ENCODE data around the gene UNC13D. TPM values are rescaled to one million over a fixed set of nuclear protein-coding genes. Genes with fewer than 3 reads are reported as not detected.

The UNC13D gene
- total RNA-seq, 1 donor from 2014 or later, result 165 TPM

- DNase-seq (ENCODE audit: low spot score), result no peak
- Mint-ChIP-seq H3K4me3 (ENCODE audit: low read depth) (no peak overlapping the region), H3K36me3 (ENCODE audit: low read depth) (peaks cover 54% of the 10 kb centered on the region), H3K27ac (no peak overlapping the region), H3K4me1 (ENCODE audit: low read depth) (peaks cover 28% of the 10 kb centered on the region), H3K27me3 (ENCODE audit: low read depth) (no peaks in the 10 kb centered on the region), H3K9me3 (no peaks in the 10 kb centered on the region)
- intact Hi-C loops (cut with micrococcal nuclease), result no loop called here
Observed at GRCh38 chr17:75831032-75831571, 13.1 kb downstream of the UNC13D start.

DNA sequence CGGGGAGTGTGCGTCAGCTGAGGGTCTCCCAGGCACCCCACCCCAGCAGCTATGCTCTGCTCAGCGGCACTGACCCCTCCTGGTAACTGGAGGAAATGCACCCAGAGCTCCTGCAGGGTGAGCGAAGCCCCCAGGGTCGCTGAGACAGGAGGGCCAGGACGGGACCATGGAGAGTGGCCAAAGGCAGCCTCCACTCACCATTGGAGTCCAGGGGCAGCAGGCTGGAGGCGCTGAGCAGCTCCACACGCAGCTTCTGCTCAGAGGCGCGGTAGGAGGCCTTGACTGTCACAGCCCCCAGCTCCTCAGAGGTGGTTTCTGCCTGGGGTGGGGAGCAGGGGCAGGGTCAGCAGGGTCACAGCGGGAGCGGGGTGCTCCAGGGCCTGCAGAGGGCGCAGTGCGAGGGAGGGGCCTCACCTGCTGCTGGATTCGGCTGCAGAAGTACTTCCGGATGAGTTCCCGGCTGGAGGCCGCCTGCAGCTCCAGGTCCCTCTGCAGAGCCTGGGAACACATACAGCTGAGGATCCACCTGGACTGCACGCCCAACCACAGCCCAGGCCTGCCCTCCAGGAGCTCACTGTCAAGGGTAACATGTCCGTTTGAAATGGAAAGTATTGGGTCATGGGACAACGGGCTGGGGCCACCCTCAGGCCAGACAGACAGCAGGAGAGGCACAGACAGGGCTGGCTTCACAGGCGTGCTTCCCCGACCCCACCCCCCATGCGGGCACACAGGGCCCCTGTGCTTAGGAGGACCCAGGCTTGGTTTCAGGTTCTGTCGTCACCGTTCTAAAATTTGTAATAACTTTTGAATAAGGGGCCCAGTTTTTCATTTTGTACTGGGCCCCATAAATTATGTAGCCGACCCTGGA lies 13.8 kb downstream of the UNC13D start:
- Mint-ChIP-seq H3K27me3 (ENCODE audit: low read depth) (no peaks in the 10 kb centered on the region), H3K27ac (no peak overlapping the region), H3K4me3 (ENCODE audit: low read depth) (no peak overlapping the region), H3K9me3 (no peaks in the 10 kb centered on the region), H3K4me1 (ENCODE audit: low read depth) (peaks cover 28% of the 10 kb centered on the region), H3K36me3 (ENCODE audit: low read depth) (peaks cover 53% of the 10 kb centered on the region)
- intact Hi-C loops (cut with micrococcal nuclease), result no loop called here
- no peak for DNase-seq (ENCODE audit: low spot score)

DNA sequence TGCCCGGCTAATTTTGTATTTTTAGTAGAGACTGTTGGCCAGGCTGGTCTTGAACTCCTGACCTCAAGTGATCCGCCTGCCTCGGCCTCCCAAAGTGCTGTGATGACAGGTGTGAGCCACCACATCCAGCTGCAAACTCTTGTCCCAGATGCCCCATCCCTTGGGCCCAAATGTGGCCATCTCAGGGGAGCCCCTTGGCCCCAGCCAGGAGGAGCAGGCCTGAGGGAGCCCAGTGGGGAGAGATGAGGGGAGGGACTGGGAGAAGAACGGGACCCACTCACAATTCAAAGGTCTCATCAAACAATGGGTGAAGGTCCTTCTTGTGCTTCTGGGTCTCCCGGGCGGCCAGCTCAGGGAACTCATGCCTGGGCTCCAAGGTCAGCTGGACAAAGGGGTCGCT lies 14.5 kb downstream of the UNC13D start:
- H3K4me3 Mint-ChIP-seq (ENCODE audit: low read depth), result no peak overlapping the region
- H3K27me3 Mint-ChIP-seq (ENCODE audit: low read depth), result no peaks in the 10 kb centered on the region
- intact Hi-C loops (cut with micrococcal nuclease), result no loop called here
- H3K9me3 Mint-ChIP-seq, result no peaks in the 10 kb centered on the region
- peaks cover 51% of the 10 kb centered on the region for H3K36me3 Mint-ChIP-seq (ENCODE audit: low read depth)
- H3K27ac Mint-ChIP-seq, result no peak overlapping the region
- peaks cover 25% of the 10 kb centered on the region for H3K4me1 Mint-ChIP-seq (ENCODE audit: low read depth)
- DNase-seq (ENCODE audit: low spot score), result no peak

DNA sequence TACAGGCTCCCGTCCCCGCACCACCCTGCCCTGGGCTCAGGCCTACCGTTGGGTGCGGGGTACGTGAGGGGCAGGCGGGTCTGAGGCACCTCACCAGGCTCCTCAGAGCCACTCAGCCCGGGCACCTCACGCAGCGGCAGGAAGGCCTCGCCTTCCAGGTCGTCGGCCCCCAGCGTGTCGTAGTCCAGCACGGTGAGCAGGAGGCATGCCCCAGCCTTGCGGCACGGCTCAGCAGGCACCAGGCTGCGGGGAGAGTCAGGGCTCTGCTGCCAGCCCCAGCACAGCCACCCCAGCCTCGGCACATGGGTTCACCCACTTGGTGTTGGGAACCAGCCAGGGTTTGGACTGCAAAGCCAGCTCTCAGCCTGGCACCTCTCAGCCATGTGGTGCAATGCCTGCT lies 15.5 kb downstream of the UNC13D start:
- Mint-ChIP-seq H3K4me3 (ENCODE audit: low read depth) (no peak overlapping the region), H3K36me3 (ENCODE audit: low read depth) (peaks cover 47% of the 10 kb centered on the region), H3K27me3 (ENCODE audit: low read depth) (no peaks in the 10 kb centered on the region), H3K4me1 (ENCODE audit: low read depth) (peaks cover 19% of the 10 kb centered on the region), H3K9me3 (no peaks in the 10 kb centered on the region), H3K27ac (no peak overlapping the region)
- intact Hi-C loops (cut with micrococcal nuclease), result no loop called here
- DNase-seq (ENCODE audit: low spot score), result no peak

DNA sequence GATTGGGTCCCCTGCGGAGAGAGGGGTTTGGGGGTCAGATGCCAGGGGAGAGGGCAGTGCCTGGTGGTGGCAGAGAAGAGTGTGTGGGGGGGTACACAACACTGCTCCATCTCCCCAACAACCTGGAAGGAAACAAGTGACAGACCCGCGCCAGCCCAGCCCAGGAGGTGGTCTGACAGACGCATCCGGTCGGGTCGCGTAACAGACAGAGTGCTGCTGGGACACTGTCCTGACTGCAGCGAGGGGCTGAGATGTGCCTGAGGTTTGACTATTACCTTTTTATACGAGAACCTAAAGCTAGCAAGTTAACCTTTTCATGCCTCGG lies 16.2 kb downstream of the UNC13D start:
- Mint-ChIP-seq H3K36me3 (ENCODE audit: low read depth) (peaks cover 40% of the 10 kb centered on the region), H3K27ac (peak overlapping the region; percentile 83), H3K4me1 (ENCODE audit: low read depth) (peaks cover 12% of the 10 kb centered on the region), H3K4me3 (ENCODE audit: low read depth) (peak overlapping the region; percentile 5), H3K27me3 (ENCODE audit: low read depth) (no peaks in the 10 kb centered on the region), H3K9me3 (no peaks in the 10 kb centered on the region)
- no peak for DNase-seq (ENCODE audit: low spot score)
- intact Hi-C loops (cut with micrococcal nuclease), result no loop called here

DNA sequence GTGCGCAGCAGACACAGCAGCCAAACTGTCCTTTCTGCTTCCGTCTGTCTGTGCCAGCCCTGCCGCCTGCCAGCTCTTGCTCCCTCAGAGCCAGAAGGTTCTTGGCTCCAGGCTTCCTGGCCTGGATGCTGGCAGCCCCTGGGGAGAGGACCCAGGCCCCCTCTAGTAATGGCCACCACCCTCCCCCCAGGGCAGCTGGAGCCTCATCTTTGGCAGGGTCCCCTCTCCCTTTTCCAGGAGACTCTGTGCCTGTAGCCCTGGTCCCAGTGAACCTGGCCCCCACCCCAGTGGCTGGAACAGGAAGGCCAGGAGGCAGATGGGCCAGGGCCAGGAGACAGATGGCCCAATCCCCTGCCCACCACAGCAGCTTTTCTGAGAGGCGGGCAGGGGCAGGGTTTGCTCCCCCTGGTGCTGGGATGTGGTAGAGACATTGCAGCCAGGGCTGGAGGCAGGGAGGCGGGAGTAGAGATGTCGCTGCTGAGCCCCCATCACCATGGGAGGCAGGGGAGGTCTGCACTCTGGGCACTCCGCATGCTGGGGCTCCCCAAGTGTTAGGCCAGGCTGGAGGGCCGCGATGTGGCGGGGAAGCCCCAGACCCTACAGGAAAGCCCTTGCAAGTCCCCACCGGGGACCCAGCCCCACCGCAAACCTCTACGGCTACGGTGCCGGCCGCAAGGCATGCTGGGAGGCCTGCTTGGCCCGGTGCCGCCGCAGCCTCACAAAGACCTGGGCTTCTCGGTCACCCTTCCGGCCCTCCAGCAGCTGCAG lies 16.7 kb downstream of the UNC13D start:
- Mint-ChIP-seq H3K9me3 (no peaks in the 10 kb centered on the region), H3K36me3 (ENCODE audit: low read depth) (peaks cover 39% of the 10 kb centered on the region), H3K4me1 (ENCODE audit: low read depth) (peaks cover 7% of the 10 kb centered on the region), H3K4me3 (ENCODE audit: low read depth) (peak overlapping the region; percentile 5), H3K27me3 (ENCODE audit: low read depth) (no peaks in the 10 kb centered on the region), H3K27ac (peak overlapping the region; percentile 83)
- intact Hi-C loops (cut with micrococcal nuclease), result loop anchor here (2.0 kb wide), 1 partner anchor 27 kb away; the partner anchor contains the start of gene WBP2
- peak; percentile 56 for DNase-seq (ENCODE audit: low spot score)

DNA sequence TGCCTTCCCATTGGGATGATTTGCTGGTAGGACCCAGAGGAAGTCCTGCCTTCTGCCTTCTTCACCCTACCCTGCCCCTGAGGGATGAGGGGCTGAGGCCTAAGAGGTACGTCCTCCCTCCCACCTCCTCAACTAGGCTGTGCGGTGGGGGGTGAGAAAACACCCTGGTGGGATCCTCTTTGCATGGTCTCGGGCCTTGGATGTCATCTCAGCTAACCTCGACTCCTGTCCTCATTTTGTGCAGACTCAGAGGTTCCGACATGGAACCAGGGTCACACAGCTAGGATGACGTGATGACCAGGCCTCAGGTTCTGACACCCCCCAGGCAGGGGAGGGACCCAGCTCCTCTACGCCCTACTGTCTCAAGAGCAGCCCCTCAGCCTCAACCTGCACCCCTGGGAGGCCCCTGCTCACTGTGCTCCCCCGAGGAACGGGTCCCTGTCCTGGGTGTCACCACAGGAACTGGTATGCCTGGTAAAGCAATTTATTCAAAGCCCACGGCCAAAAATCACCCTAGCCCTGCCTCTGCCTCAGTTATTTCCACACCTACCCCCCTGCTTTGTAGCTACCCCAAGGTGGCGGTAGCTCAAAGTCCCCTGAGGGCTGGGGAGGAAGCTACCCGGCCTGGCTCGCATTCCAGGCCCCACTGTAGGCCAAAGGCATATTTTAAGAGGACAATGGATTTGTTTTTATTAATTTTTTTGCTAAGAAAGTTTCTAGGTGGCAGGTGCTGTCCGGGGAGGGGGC lies 17.5 kb downstream of the UNC13D start:
- H3K27ac Mint-ChIP-seq, result no peak overlapping the region
- no peaks in the 10 kb centered on the region for H3K27me3 Mint-ChIP-seq (ENCODE audit: low read depth)
- no peak overlapping the region for H3K4me3 Mint-ChIP-seq (ENCODE audit: low read depth)
- H3K9me3 Mint-ChIP-seq, result no peaks in the 10 kb centered on the region
- intact Hi-C loops (cut with micrococcal nuclease), result loop anchor here (2.0 kb wide), 1 partner anchor 28 kb away; the partner anchor contains the start of gene WBP2
- H3K4me1 Mint-ChIP-seq (ENCODE audit: low read depth), result peaks cover 5% of the 10 kb centered on the region
- H3K36me3 Mint-ChIP-seq (ENCODE audit: low read depth), result peaks cover 41% of the 10 kb centered on the region
- DNase-seq (ENCODE audit: low spot score), result no peak

DNA sequence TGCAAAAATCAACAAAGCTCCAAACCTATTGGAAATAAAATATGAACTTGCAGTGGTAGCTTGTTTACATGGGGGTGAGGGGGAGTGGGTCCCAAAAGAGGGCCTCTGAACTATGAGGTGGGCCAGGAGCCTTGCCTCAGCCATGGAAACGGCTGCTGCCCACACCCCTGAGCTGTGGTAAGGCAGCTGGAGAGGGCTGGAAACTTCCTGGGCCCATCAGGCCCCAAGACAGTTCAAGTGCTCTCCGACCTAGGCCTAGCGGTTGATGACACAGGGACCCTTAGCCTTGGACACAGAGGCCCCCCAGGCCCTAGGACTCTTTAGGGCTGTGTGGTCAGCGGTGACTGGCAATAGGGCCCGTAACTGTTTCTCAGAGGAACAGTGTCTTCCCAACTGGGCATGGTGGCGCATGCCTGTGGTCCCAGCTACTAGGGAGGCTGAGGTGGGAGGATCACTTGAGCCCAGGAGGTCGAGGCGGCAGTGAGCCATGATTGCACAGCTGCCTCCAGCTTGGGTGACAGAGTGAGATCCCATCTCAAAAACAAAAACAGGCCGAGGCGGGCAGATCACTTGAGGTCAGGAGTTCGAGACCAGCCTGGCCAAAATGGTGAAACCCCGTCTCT lies 18.3 kb downstream of the UNC13D start:
- DNase-seq (ENCODE audit: low spot score), result no peak
- Mint-ChIP-seq H3K27me3 (ENCODE audit: low read depth) (no peaks in the 10 kb centered on the region), H3K9me3 (no peaks in the 10 kb centered on the region), H3K27ac (peak overlapping the region; percentile 10), H3K4me3 (ENCODE audit: low read depth) (no peak overlapping the region), H3K36me3 (ENCODE audit: low read depth) (peaks cover 45% of the 10 kb centered on the region), H3K4me1 (ENCODE audit: low read depth) (peaks cover 7% of the 10 kb centered on the region)
- intact Hi-C loops (cut with micrococcal nuclease), result loop anchor here (2.0 kb wide), 1 partner anchor 29 kb away; the partner anchor contains the start of gene WBP2

GRCh38 chr17:75825149-75825552 lies 19.1 kb downstream of the UNC13D start:
- intact Hi-C loops (cut with micrococcal nuclease), result no loop called here
- Mint-ChIP-seq H3K9me3 (no peaks in the 10 kb centered on the region), H3K36me3 (ENCODE audit: low read depth) (peaks cover 43% of the 10 kb centered on the region), H3K4me3 (ENCODE audit: low read depth) (no peak overlapping the region), H3K4me1 (ENCODE audit: low read depth) (peaks cover 7% of the 10 kb centered on the region), H3K27me3 (ENCODE audit: low read depth) (no peaks in the 10 kb centered on the region), H3K27ac (peak overlapping the region; percentile 10)
- DNase-seq (ENCODE audit: low spot score), result no peak

DNA sequence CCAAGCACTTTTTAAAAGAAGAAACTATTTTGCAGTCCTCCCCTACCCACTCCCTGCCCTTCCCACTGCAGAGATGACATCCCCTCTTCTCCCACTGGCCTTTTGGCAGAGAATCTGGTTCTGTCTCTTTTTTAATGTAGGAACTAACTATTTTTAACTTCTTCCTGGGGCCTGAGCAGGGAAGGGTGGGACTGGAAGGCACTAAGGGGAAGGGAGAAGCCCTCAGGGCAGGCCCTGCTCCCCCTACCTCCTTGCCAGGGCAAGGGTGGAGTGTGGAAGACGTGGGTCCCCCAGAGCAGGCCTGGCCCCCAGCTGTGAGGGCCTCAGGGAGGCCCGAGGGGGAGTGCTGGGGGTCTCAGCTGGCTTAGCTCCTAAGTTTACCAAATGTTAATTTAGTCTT lies 19.5 kb downstream of the UNC13D start:
- Mint-ChIP-seq H3K4me1 (ENCODE audit: low read depth) (peaks cover 7% of the 10 kb centered on the region), H3K9me3 (no peaks in the 10 kb centered on the region), H3K27me3 (ENCODE audit: low read depth) (no peaks in the 10 kb centered on the region), H3K27ac (peak overlapping the region; percentile 38), H3K36me3 (ENCODE audit: low read depth) (peaks cover 41% of the 10 kb centered on the region), H3K4me3 (ENCODE audit: low read depth) (no peak overlapping the region)
- intact Hi-C loops (cut with micrococcal nuclease), result no loop called here
- no peak for DNase-seq (ENCODE audit: low spot score)

- Mint-ChIP-seq H3K27me3 (ENCODE audit: low read depth) (no peaks in the 10 kb centered on the region), H3K4me3 (ENCODE audit: low read depth) (no peak overlapping the region), H3K36me3 (ENCODE audit: low read depth) (peaks cover 44% of the 10 kb centered on the region), H3K9me3 (no peaks in the 10 kb centered on the region), H3K27ac (no peak overlapping the region), H3K4me1 (ENCODE audit: low read depth) (peaks cover 7% of the 10 kb centered on the region)
- DNase-seq (ENCODE audit: low spot score), result no peak
- intact Hi-C loops (cut with micrococcal nuclease), result no loop called here
Observed at GRCh38 chr17:75824050-75824552, 20.1 kb downstream of the UNC13D start.

All from activated T-helper 2 cell treated with anti-CD3 and anti-CD28 coated beads, Interferon-gamma antibody, Interleukin-2, Interleukin-4, amounts not matched to agents 10 μg/mL and 5 μg/mL and 100 μg/mL, durations not matched to agents 14 hours and 24 hours and 36 hours (primary cell).